HG03460 (cell line): ENCODE data around the gene GAP43.

Source experiments
- ATAC-seq: cut with Tn5 transposase; IDR thresholded peaks from one replicate; pipeline ENCODE4 v1.9.1; 2021; ENCODE audit not compliant: unreplicated experiment

GAP43 gene

GRCh38 chr3:115623044-115623868, at the start of gene GAP43:
Gene GAP43 (plus strand): TSS chr3:115623510. CDS start chr3:115623690, 180 bp downstream.
- no peak for ATAC-seq

DNA sequence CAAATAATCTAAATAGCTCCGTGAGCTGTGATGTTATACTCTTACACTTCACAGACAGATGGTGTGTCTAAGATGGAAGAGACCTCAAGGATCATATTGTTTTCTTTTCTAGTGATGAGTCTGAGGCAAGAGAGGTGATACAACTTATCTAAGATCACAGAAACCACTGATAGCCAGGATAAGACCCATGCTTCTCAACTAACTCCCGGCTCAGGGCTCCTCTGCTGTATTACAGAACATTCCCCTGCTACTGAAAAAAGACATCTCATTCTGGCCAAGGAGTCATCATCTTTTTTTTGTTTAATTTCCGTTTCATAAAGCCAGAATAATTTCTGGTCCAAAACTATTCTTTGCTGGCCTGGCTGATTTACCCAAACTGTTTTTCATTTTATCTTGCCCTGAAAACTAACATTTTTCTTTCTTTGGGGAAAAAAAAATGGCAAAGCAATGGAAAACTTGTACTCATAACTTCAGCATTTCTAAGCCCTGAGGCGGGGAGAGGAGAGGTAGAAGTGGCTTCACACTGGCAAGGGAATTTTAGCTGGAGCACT, 46.9 kb upstream of the GAP43 start:
- ATAC-seq = no peak

- no peak for ATAC-seq
Observed at GRCh38 chr3:115577000-115577399, 46.3 kb upstream of the GAP43 start.

DNA sequence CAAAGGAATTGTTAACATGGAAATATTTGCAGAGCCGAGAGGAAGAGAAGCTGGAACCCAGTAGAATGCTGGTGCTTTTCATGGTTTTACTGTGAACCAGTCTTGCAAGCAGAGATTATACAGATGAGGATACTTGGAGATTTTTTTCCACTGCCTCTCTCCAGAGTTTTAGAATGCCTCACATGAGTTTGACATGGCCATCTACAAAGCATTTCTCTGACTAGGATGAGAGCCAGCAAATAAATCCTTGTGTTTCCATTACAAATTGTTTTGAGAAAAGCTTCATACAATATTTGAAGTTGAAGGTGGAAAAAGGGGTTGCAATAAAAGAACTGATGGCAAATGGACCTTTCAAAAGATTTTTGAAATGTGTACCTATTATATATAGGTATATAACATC, 45.0 kb upstream of the GAP43 start:
- no peak for ATAC-seq

- no peak for ATAC-seq
Observed at GRCh38 chr3:115580566-115580965, 42.7 kb upstream of the GAP43 start.

DNA sequence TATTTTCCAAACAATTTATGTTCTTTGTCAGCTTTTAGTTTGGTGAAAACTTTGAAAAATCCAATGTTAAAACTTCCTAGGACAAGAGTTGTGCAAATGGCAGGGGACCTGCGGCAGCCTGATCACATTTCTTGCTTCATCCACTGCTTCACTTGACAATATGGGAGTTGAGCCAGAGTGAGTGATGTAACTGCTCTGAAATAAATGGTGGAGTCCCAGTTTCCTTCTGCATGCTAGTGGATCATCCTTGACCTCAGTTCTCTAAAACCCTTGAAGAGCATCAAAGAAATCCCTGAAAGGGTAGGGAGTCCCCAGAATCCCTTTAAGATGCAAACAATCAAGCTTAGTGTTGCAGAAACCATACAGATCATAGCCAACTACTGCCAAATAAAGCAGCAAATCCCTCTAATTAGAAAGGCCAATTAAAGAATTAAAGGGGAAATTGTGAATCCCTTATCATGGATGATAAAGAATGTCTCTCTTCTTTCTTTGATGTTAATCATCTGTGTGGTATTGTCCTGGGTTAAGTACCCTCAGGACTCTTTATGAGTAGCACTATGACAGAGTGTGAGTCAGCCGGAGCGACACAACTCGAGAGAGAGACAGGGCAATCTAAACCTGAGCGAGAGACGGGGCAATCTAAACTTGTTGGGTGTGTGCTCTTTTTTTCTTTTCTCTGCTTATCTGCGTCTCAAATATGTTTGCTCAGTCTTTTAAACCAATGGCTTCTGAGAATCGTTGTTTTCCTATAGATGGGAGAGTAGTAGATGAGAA, 41.8 kb upstream of the GAP43 start:
- no peak for ATAC-seq

- no peak for ATAC-seq
Observed at GRCh38 chr3:115588201-115589115, 34.9 kb upstream of the GAP43 start.

GRCh38 chr3:115590873-115591272, 32.4 kb upstream of the GAP43 start:
- no peak for ATAC-seq

- ATAC-seq = no peak
Observed at GRCh38 chr3:115595611-115596275, 27.6 kb upstream of the GAP43 start.

DNA sequence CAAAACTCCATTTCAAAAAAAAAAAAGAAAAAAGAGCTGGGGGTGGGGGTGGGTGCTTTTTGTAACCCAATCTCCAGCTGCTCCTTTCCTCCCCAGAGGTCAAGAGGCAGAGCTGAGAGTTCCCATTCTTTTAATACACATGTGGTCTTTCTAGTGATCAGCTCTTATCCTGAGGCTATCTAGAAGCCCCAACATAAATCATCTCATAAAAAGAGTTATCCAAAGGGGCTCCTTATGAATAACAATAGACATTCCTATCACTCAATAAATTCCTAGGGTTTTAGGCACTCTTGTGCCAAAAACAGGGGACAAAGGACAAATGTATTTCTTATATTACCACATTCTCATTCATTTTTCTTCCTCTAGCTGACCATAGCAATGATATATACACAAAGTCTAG, 25.1 kb upstream of the GAP43 start:
- ATAC-seq = no peak

- ATAC-seq = no peak
Observed at GRCh38 chr3:115602194-115602593, 21.1 kb upstream of the GAP43 start.

GRCh38 chr3:115611630-115612029, 11.7 kb upstream of the GAP43 start:
- ATAC-seq = no peak

- ATAC-seq = no peak
Observed at GRCh38 chr3:115615001-115615814, 8.1 kb upstream of the GAP43 start.

GRCh38 chr3:115616461-115616860, 6.8 kb upstream of the GAP43 start:
- ATAC-seq = no peak

DNA sequence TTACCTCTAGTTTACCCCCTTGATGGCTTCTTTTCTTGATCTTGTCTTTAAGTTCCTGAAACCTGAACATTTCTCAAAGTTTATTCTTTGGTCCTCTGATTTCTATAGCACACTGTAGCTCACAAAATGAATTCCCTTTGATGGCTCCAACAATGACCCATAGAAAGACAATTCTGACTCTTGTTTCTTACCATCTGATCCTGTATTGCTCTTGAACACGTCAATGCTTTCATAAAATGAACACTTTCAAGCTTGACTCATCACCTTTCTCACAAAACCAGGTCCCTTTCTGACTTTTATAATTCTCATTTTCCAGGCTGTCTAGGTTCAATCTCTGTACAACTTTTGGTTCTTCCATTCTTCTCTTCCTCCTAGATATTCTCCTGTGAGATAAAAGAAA, 5.7 kb upstream of the GAP43 start:
- ATAC-seq = no peak

DNA sequence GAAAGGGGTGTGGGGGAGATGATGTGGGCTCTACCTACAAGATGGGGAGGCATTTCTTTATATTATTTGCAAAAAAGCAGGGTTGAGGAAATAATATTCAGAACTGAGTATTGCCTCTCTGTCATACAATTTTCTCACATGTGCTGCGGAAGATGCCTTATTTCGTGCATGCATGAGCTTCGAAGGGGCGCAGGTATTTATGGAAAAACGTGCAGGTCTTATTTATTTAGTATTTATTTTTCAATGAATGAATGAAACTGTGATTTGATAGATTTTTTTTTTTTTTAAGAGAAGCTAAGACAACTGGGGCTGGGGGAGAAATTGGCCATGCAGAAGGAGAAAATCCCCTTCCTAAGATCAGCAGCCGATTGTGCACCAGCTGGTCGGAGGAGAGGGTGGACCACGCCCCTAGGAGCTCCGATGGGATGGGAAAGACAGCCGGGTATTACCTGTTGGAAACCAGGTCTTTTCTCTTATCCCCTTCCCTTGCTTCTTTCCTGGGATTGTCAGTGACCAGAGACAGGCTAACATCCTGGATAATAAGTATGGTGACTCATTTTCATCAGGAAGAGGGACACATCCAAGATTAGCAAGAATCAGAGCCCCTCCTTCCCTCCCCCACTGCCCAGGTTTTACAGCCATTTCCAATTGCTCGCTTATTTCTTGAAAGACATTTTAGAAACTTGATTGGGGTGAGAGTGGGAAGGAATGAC, 875 bp downstream of the GAP43 start:
- ATAC-seq = no peak

DNA sequence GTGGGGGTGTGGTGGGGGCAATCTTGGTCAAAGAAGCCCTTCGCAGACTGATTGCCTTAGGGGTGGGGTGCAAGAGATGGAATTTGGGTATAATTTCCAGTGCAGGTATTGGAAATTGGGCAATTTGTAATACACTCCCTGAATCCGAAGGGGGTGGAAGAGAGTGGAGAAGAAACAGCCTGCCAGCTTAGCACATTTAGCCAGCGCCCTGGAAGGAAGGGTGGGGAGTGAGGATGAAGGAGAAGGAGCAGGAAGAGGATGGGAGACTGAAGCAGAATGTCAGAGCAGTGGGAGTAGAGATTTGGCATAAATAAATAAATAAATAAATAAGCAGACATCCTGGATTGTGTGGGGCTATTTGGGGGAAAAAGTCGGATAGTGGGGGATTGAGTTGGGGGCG, 1.6 kb downstream of the GAP43 start:
- no peak for ATAC-seq

GRCh38 chr3:115626006-115626409, 2.7 kb downstream of the GAP43 start:
- no peak for ATAC-seq

- ATAC-seq = no peak
Observed at GRCh38 chr3:115626721-115627120, 3.4 kb downstream of the GAP43 start.
